Dermis blood vessel endothelial cell (primary cell): ENCODE results near the gene RCOR3. TPM values are rescaled to one million over a fixed set of nuclear protein-coding genes. Genes with fewer than 3 reads are reported as not detected.
"Not testable (repeated sequence)": the region's sequence is repeated elsewhere in the genome, so short reads cannot be mapped to it uniquely, and the experiment has no call there.

ENCODE experiments used
- DNase-seq: peaks from one replicate; pipeline ENCODE4 v3.0.0; 2010
- total RNA-seq: library from RNA; depleted of rRNA; stranded (reverse); fragments of >200 nt; gene quantifications from 2 replicates; pipeline ENCODE4 v1.2.3, GENCODE V29; 2014

Gene RCOR3
- total RNA-seq, 1 donor from 2014 or later = 11.2 TPM

- DNase-seq = peak; percentile 75
Observed at GRCh38 chr1:211260141-211261107, 1.3 kb downstream of the RCOR3 start.

GRCh38 chr1:211261229-211261628 is 2.1 kb downstream of the RCOR3 start:
- no peak for DNase-seq

GRCh38 chr1:211263022-211263421 is 3.9 kb downstream of the RCOR3 start:
- DNase-seq = not testable (repeated sequence)

- DNase-seq = no peak
Observed at GRCh38 chr1:211267204-211267857, 8.2 kb downstream of the RCOR3 start.

- DNase-seq = no peak
Observed at GRCh38 chr1:211279340-211279739, 20.2 kb downstream of the RCOR3 start.

- DNase-seq = no peak
Observed at GRCh38 chr1:211280910-211281309, 21.7 kb downstream of the RCOR3 start.

- DNase-seq = no peak
Observed at GRCh38 chr1:211281320-211282022, 22.3 kb downstream of the RCOR3 start.

GRCh38 chr1:211282023-211282373 is 22.8 kb downstream of the RCOR3 start:
- no peak for DNase-seq

- DNase-seq = peak; percentile 58
Observed at GRCh38 chr1:211285196-211285595, 26.0 kb downstream of the RCOR3 start.

GRCh38 chr1:211287218-211287617 is 28.1 kb downstream of the RCOR3 start:
- no peak for DNase-seq

GRCh38 chr1:211292411-211292810 is 33.2 kb downstream of the RCOR3 start:
- DNase-seq = no peak

- no peak for DNase-seq
Observed at GRCh38 chr1:211296396-211296795, 37.2 kb downstream of the RCOR3 start.

- DNase-seq = no peak
Observed at GRCh38 chr1:211305044-211305443, 45.9 kb downstream of the RCOR3 start.

- peak; percentile 12 for DNase-seq
Observed at GRCh38 chr1:211309617-211310016, 50.5 kb downstream of the RCOR3 start.

- no peak for DNase-seq
Observed at GRCh38 chr1:211313392-211313791, 54.2 kb downstream of the RCOR3 start.

- DNase-seq = no peak
Observed at GRCh38 chr1:211318576-211319280, 59.6 kb downstream of the RCOR3 start.

GRCh38 chr1:211319892-211320291 is 60.7 kb downstream of the RCOR3 start:
- DNase-seq = no peak

- no peak for DNase-seq
Observed at GRCh38 chr1:211320980-211321379, 61.8 kb downstream of the RCOR3 start.

- DNase-seq = not testable (repeated sequence)
Observed at GRCh38 chr1:211321646-211322045, 62.5 kb downstream of the RCOR3 start.

GRCh38 chr1:211323156-211324063 is 64.2 kb downstream of the RCOR3 start:
- DNase-seq = peak; percentile 79

GRCh38 chr1:211324992-211325775 is 66.0 kb downstream of the RCOR3 start:
- no peak for DNase-seq
